T-helper 17 cell (primary cell): ENCODE results near the gene APOC3. TPM values are rescaled to one million over a fixed set of nuclear protein-coding genes. Genes with fewer than 3 reads are reported as not detected.

ENCODE experiments used
- ATAC-seq: fragments of 150-1000 bp; cut with Tn5 transposase; 2 replicates; pipeline ENCODE4 v1.10.0; 2021; ENCODE audit warnings: mild to moderate bottlenecking, moderate library complexity
- DNase-seq, 3 donors: peaks; one replicate each; pipeline versions ENCODE4 v3.0.0 to v3.0.0-alpha.2; 2020 to 2021
- H3K9me3 ChIP-seq: one replicate; pipeline ENCODE4 v1.7.0; 2013; ENCODE audit warnings: low read length, mild to moderate bottlenecking; ENCODE audit not compliant: control insufficient read depth, poor library complexity, severe bottlenecking
- H3K27ac Mint-ChIP-seq: one replicate; pipeline ENCODE4 v1.8.0; 2022; ENCODE audit warnings: mild to moderate bottlenecking, moderate library complexity, mixed read lengths
- H3K27me3 Mint-ChIP-seq: one replicate; pipeline ENCODE4 v1.8.0; 2022; ENCODE audit warnings: mixed read lengths
- H3K36me3 Mint-ChIP-seq: one replicate; pipeline ENCODE4 v1.8.0; 2022; ENCODE audit warnings: low read depth, mixed read lengths
- H3K4me1 Mint-ChIP-seq: one replicate; pipeline ENCODE4 v1.8.0; 2022; ENCODE audit warnings: mild to moderate bottlenecking, mixed read lengths
- H3K4me3 Mint-ChIP-seq: one replicate; pipeline ENCODE4 v1.8.0; 2022; ENCODE audit warnings: mild to moderate bottlenecking, moderate library complexity, mixed read lengths
- total RNA-seq, 4 donors: library from RNA in 2 of 4; stranded (reverse) in 2 of 4; gene quantifications; one replicate each; pipeline ENCODE4 v1.2.3 and lab custom pipeline; 2022 to 2026

The APOC3 gene
- total RNA-seq, 2 donors from 2014 or later: not detected

- Mint-ChIP-seq H3K4me3 (no peak overlapping the region), H3K27me3 (no peaks in the 10 kb centered on the region), H3K27ac (no peak overlapping the region), H3K36me3 (peaks cover 20% of the 10 kb centered on the region), H3K4me1 (peaks cover 11% of the 10 kb centered on the region)
- ATAC-seq (no peak), DNase-seq (no peak)
- no peaks in the 10 kb centered on the region for H3K9me3 ChIP-seq
Measured at GRCh38 chr11:116866804-116867455, 37.2 kb downstream of the APOC3 start.

- no peak overlapping the region for H3K4me3 Mint-ChIP-seq
- H3K4me1 Mint-ChIP-seq: peaks cover 11% of the 10 kb centered on the region
- ATAC-seq (no peak), DNase-seq (no peak)
- H3K27me3 Mint-ChIP-seq: no peaks in the 10 kb centered on the region
- no peak overlapping the region for H3K27ac Mint-ChIP-seq
- H3K36me3 Mint-ChIP-seq: peaks cover 20% of the 10 kb centered on the region
- no peaks in the 10 kb centered on the region for H3K9me3 ChIP-seq
Measured at GRCh38 chr11:116867619-116868018, 37.9 kb downstream of the APOC3 start.

- H3K4me3 Mint-ChIP-seq: no peak overlapping the region
- ATAC-seq (no peak), DNase-seq (no peak)
- H3K27ac Mint-ChIP-seq: no peak overlapping the region
- H3K9me3 ChIP-seq: no peaks in the 10 kb centered on the region
- no peaks in the 10 kb centered on the region for H3K27me3 Mint-ChIP-seq
- peaks cover 20% of the 10 kb centered on the region for H3K36me3 Mint-ChIP-seq
- H3K4me1 Mint-ChIP-seq: peaks cover 11% of the 10 kb centered on the region
Measured at GRCh38 chr11:116868066-116868465, 38.4 kb downstream of the APOC3 start.

- H3K27ac Mint-ChIP-seq: peak overlapping the region; percentile 63
- H3K36me3 Mint-ChIP-seq: peaks cover 16% of the 10 kb centered on the region
- no peak overlapping the region for H3K4me3 Mint-ChIP-seq
- ATAC-seq (no peak), DNase-seq (no peak)
- peaks cover 11% of the 10 kb centered on the region for H3K4me1 Mint-ChIP-seq
- no peaks in the 10 kb centered on the region for H3K27me3 Mint-ChIP-seq
- no peaks in the 10 kb centered on the region for H3K9me3 ChIP-seq
Measured at GRCh38 chr11:116869610-116870009, 39.9 kb downstream of the APOC3 start.

GRCh38 chr11:116870054-116870453 is 40.3 kb downstream of the APOC3 start:
- H3K27me3 Mint-ChIP-seq: no peaks in the 10 kb centered on the region
- ATAC-seq (no peak), DNase-seq (no peak)
- peaks cover 16% of the 10 kb centered on the region for H3K36me3 Mint-ChIP-seq
- H3K27ac Mint-ChIP-seq: peak overlapping the region; percentile 63
- no peaks in the 10 kb centered on the region for H3K9me3 ChIP-seq
- H3K4me3 Mint-ChIP-seq: no peak overlapping the region
- H3K4me1 Mint-ChIP-seq: peaks cover 11% of the 10 kb centered on the region

- no peak for ATAC-seq
- peak overlapping the region; percentile 89 for H3K27ac Mint-ChIP-seq
Measured at GRCh38 chr11:116871248-116871647, 41.5 kb downstream of the APOC3 start.

GRCh38 chr11:116873381-116873780 is 43.7 kb downstream of the APOC3 start:
- H3K27ac Mint-ChIP-seq: no peak overlapping the region
- H3K9me3 ChIP-seq: no peaks in the 10 kb centered on the region
- H3K4me1 Mint-ChIP-seq: peaks cover 10% of the 10 kb centered on the region
- H3K27me3 Mint-ChIP-seq: no peaks in the 10 kb centered on the region
- H3K4me3 Mint-ChIP-seq: no peak overlapping the region
- DNase-seq (no peak), ATAC-seq (no peak)
- H3K36me3 Mint-ChIP-seq: peaks cover 13% of the 10 kb centered on the region

More at GRCh38 chr11:116871248-116871647, 41.5 kb downstream of the APOC3 start:
- Mint-ChIP-seq H3K4me3 (peak overlapping the region; percentile 45), H3K4me1 (peaks cover 6% of the 10 kb centered on the region), H3K36me3 (peaks cover 14% of the 10 kb centered on the region), H3K27me3 (no peaks in the 10 kb centered on the region)
- H3K9me3 ChIP-seq: no peaks in the 10 kb centered on the region
- DNase-seq: no peak

GRCh38 chr11:116874251-116874650 is 44.5 kb downstream of the APOC3 start:
- H3K27ac Mint-ChIP-seq: no peak overlapping the region
- H3K27me3 Mint-ChIP-seq: no peaks in the 10 kb centered on the region
- DNase-seq: no peak
- ATAC-seq: no peak
- no peaks in the 10 kb centered on the region for H3K9me3 ChIP-seq
- no peak overlapping the region for H3K4me3 Mint-ChIP-seq
- peaks cover 14% of the 10 kb centered on the region for H3K4me1 Mint-ChIP-seq
- H3K36me3 Mint-ChIP-seq: peaks cover 11% of the 10 kb centered on the region

GRCh38 chr11:116875194-116875593 is 45.5 kb downstream of the APOC3 start:
- H3K4me1 Mint-ChIP-seq: peaks cover 18% of the 10 kb centered on the region
- H3K36me3 Mint-ChIP-seq: peaks cover 11% of the 10 kb centered on the region
- no peak overlapping the region for H3K4me3 Mint-ChIP-seq
- ATAC-seq: no peak
- H3K27ac Mint-ChIP-seq: no peak overlapping the region
- no peak for DNase-seq
- H3K9me3 ChIP-seq: no peaks in the 10 kb centered on the region
- no peaks in the 10 kb centered on the region for H3K27me3 Mint-ChIP-seq

GRCh38 chr11:116876656-116877055 is 46.9 kb downstream of the APOC3 start:
- H3K36me3 Mint-ChIP-seq: peaks cover 3% of the 10 kb centered on the region
- no peaks in the 10 kb centered on the region for H3K9me3 ChIP-seq

GRCh38 chr11:116879800-116880625 is 50.3 kb downstream of the APOC3 start:
- Mint-ChIP-seq H3K27me3 (no peaks in the 10 kb centered on the region), H3K4me3 (peak overlapping the region; percentile 36), H3K27ac (peak overlapping the region; percentile 84), H3K36me3 (no peaks in the 10 kb centered on the region), H3K4me1 (peaks cover 20% of the 10 kb centered on the region)
- ATAC-seq (peak; percentile 85), DNase-seq (no peak)
- H3K9me3 ChIP-seq: no peaks in the 10 kb centered on the region

More at GRCh38 chr11:116876656-116877055, 46.9 kb downstream of the APOC3 start:
- H3K27me3 Mint-ChIP-seq: no peaks in the 10 kb centered on the region
- no peak for DNase-seq
- peaks cover 16% of the 10 kb centered on the region for H3K4me1 Mint-ChIP-seq
- no peak overlapping the region for H3K27ac Mint-ChIP-seq
- no peak for ATAC-seq
- H3K4me3 Mint-ChIP-seq: no peak overlapping the region

GRCh38 chr11:116881143-116881542 is 51.4 kb downstream of the APOC3 start:
- DNase-seq: no peak
- H3K4me3 Mint-ChIP-seq: no peak overlapping the region

GRCh38 chr11:116882386-116882785 is 52.7 kb downstream of the APOC3 start:
- Mint-ChIP-seq H3K4me1 (peaks cover 20% of the 10 kb centered on the region), H3K36me3 (no peaks in the 10 kb centered on the region), H3K4me3 (no peak overlapping the region), H3K27ac (no peak overlapping the region), H3K27me3 (no peaks in the 10 kb centered on the region)
- DNase-seq: no peak
- H3K9me3 ChIP-seq: no peaks in the 10 kb centered on the region
- no peak for ATAC-seq

More at GRCh38 chr11:116881143-116881542, 51.4 kb downstream of the APOC3 start:
- Mint-ChIP-seq H3K27ac (peak overlapping the region; percentile 45), H3K4me1 (peaks cover 20% of the 10 kb centered on the region), H3K27me3 (no peaks in the 10 kb centered on the region), H3K36me3 (no peaks in the 10 kb centered on the region)
- ATAC-seq: no peak
- H3K9me3 ChIP-seq: no peaks in the 10 kb centered on the region
